DOHH2 (cell line): ENCODE measurements around the gene CDC37L1.

Experiments
- H3F3A ChIP-seq: fragments of 200-600 bp; sonication (generic), shearing (Covaris generic); 2 replicates; pipeline ENCODE4 v1.6.0; 2016; ENCODE audit warnings: antibody characterized with exemption, mild to moderate bottlenecking; ENCODE audit not compliant: control insufficient read depth, insufficient read depth
- H3K27ac ChIP-seq: fragments of 200-600 bp; sonication (generic); 2 replicates; pipeline ENCODE4 v1.5.1; 2014; ENCODE audit warnings: low read depth, mild to moderate bottlenecking, low read length, moderate library complexity
- H3K27me3 ChIP-seq: fragments of 200-600 bp; sonication (generic); 2 replicates; pipeline ENCODE4 v1.6.1; 2014; ENCODE audit warnings: mild to moderate bottlenecking, low read length, mixed read lengths; ENCODE audit not compliant: control insufficient read depth
- H3K36me3 ChIP-seq: fragments of 200-600 bp; sonication (generic); 2 replicates; pipeline ENCODE4 v1.6.1; 2014; ENCODE audit warnings: mild to moderate bottlenecking, low read length, moderate library complexity, mixed read lengths; ENCODE audit not compliant: control insufficient read depth
- H3K4me1 ChIP-seq: fragments of 200-600 bp; sonication (generic); 2 replicates; pipeline ENCODE4 v1.6.1; 2014; ENCODE audit warnings: mild to moderate bottlenecking, low read length, mixed read lengths; ENCODE audit not compliant: control insufficient read depth
- H3K4me2 ChIP-seq: fragments of 200-600 bp; sonication (generic); 2 replicates; pipeline ENCODE4 v1.6.0; 2014; ENCODE audit warnings: mild to moderate bottlenecking, low read length, moderate library complexity
- H3K4me3 ChIP-seq: fragments of 200-600 bp; sonication (generic); 2 replicates; pipeline ENCODE4 v1.5.1; 2014; ENCODE audit warnings: mild to moderate bottlenecking, low read length, mixed read lengths
- H3K79me2 ChIP-seq: fragments of 200-600 bp; sonication (generic); 2 replicates; pipeline ENCODE4 v1.6.1; 2014; ENCODE audit warnings: mild to moderate bottlenecking, low read length, mixed read lengths; ENCODE audit not compliant: control insufficient read depth
- H3K9me2 ChIP-seq: fragments of 200-600 bp; sonication (generic); replicated peaks from 2 replicates; pipeline ENCODE4 v1.6.1; 2014; ENCODE audit warnings: mild to moderate bottlenecking, low read length, mixed read lengths; ENCODE audit not compliant: control insufficient read depth
- H3K9me3 ChIP-seq: fragments of 200-600 bp; sonication (generic); 2 replicates; pipeline ENCODE4 v1.6.1; 2014; ENCODE audit warnings: antibody characterized with exemption, low read length, mixed read lengths; ENCODE audit not compliant: control insufficient read depth, insufficient read depth
- H4K20me1 ChIP-seq: fragments of 200-600 bp; sonication (generic); 2 replicates; pipeline ENCODE4 v1.6.0; 2014; ENCODE audit warnings: low read depth, mild to moderate bottlenecking, antibody characterized with exemption, low read length, moderate library complexity; ENCODE audit not compliant: control insufficient read depth, insufficient read depth
- CTCF ChIP-seq: fragments of 200-600 bp; sonication (generic); IDR thresholded peaks from one replicate; pipeline ENCODE4 v1.5.1; 2014; ENCODE audit warnings: antibody characterized with exemption, mild to moderate bottlenecking, low read depth, low read length; ENCODE audit not compliant: poor library complexity, severe bottlenecking
- EZH2phosphoT487 ChIP-seq: fragments of 200-600 bp; sonication (generic); IDR thresholded peaks from 2 replicates; pipeline ENCODE4 v1.6.1; 2017; ENCODE audit warnings: borderline replicate concordance, mild to moderate bottlenecking, antibody characterized with exemption, low read length, moderate library complexity, mixed read lengths

Gene CDC37L1

GRCh38 chr9:4716163-4716562 is 36.8 kb downstream of the CDC37L1 start:
- Histone ChIP-seq H3K27me3 (no peaks in the 10 kb centered on the region), H3K36me3 (peaks cover 92% of the 10 kb centered on the region), H3K4me3 (no peak overlapping the region), H3K4me1 (no peaks in the 10 kb centered on the region), H3K9me3 (no peaks in the 10 kb centered on the region), H4K20me1 (no peaks in the 10 kb centered on the region; the same call in 1 of the 2 replicates), H3F3A (0 out of 2 replicates have a peak, but pooled peaks cover 8% of the 10 kb centered on the region), H3K4me2 (no peak overlapping the region), H3K79me2 (no peaks in the 10 kb centered on the region), H3K9me2 (no peaks in the 10 kb centered on the region), H3K27ac (no peak overlapping the region)
- TF ChIP-seq CTCF, result no peak
- no peak for TF ChIP-seq EZH2phosphoT487

DNA sequence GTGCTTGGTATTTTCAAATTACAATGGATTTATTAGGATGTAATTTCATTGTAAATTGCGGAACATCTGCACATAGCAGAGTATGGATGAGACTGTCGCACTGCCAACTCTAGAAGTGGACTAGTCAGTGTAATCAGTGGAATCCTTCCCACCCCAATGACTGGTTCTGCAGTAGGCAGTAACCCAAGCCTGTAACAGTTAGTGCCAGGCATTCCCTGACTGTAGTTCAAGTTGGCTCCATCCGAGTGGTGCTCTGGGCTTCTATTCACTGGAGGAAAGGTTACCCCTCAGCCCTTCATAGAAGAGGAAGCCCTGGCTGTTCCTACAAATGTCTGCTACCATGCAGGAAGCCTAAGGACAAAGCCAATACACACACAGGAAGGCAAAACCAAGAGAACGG is 38.4 kb downstream of the CDC37L1 start:
- 0 out of 2 replicates have a peak, but pooled peaks cover 8% of the 10 kb centered on the region for H3F3A ChIP-seq
- no peak overlapping the region for H3K4me2 ChIP-seq
- no peaks in the 10 kb centered on the region for H3K4me1 ChIP-seq
- H3K9me2 ChIP-seq, result no peaks in the 10 kb centered on the region
- no peaks in the 10 kb centered on the region for H4K20me1 ChIP-seq
- peaks cover 89% of the 10 kb centered on the region for H3K36me3 ChIP-seq
- no peaks in the 10 kb centered on the region for H3K9me3 ChIP-seq
- no peaks in the 10 kb centered on the region for H3K27me3 ChIP-seq
- H3K79me2 ChIP-seq, result peaks cover 9% of the 10 kb centered on the region; the same call in 1 of the 2 replicates
- no peak for TF ChIP-seq EZH2phosphoT487
- TF ChIP-seq CTCF, result no peak
- H3K4me3 ChIP-seq, result no peak overlapping the region
- no peak overlapping the region for H3K27ac ChIP-seq

DNA sequence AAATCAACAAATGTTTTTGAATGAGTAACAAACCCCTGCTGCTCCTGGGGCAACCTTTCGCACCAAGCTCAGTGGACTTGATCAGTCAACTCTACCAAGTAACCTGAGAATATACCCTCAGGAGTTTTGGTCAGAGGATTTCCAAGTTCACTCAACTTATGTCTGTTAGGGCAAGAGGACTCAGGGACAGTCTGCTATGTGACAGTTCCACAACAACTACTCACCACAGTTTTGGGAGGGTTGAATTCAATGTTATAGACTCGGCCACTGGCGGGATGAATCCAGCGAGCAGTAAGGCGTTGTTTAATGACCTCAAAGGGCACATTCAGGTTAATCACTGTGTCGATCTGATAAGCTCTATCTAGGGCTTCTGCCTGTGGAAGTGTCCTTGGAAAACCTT is 39.5 kb downstream of the CDC37L1 start:
- Histone ChIP-seq H3K27me3 (no peaks in the 10 kb centered on the region), H3K9me3 (no peaks in the 10 kb centered on the region), H3F3A (0 out of 2 replicates have a peak, but pooled peaks cover 5% of the 10 kb centered on the region), H4K20me1 (no peaks in the 10 kb centered on the region), H3K4me3 (no peak overlapping the region), H3K9me2 (no peaks in the 10 kb centered on the region), H3K4me2 (no peak overlapping the region), H3K4me1 (no peaks in the 10 kb centered on the region), H3K79me2 (peaks cover 13% of the 10 kb centered on the region), H3K27ac (no peak overlapping the region), H3K36me3 (peaks cover 80% of the 10 kb centered on the region)
- no peak for TF ChIP-seq CTCF
- no peak for TF ChIP-seq EZH2phosphoT487

DNA sequence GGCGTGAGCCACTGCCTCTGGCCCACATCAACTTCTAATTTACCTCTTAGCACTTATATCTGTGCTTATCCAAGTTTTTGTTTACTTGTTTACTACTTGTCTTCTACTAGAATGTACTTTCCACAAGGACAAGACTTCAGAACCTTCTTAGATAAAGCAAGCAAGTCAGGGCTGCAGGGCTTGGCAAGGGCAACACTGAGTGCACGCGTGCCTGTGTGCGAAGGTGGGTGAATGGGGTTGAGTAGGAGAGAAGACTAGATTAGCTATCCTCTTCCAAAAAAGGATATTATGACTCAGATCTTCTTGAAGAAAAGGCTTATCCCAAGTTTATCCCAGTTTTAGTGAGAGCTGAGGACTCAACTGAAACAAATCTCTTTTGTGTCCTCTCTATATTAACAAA is 42.4 kb downstream of the CDC37L1 start:
- Histone ChIP-seq H3K4me3 (no peak overlapping the region), H3K36me3 (peaks cover 69% of the 10 kb centered on the region)

More for the DNA sequence above, 42.4 kb downstream of the CDC37L1 start:
- Histone ChIP-seq H3K27ac (no peak overlapping the region), H3K4me2 (no peak overlapping the region), H3K27me3 (no peaks in the 10 kb centered on the region), H4K20me1 (no peaks in the 10 kb centered on the region), H3K9me2 (no peaks in the 10 kb centered on the region), H3K4me1 (no peaks in the 10 kb centered on the region), H3K9me3 (no peaks in the 10 kb centered on the region), H3F3A (no peaks in the 10 kb centered on the region), H3K79me2 (peaks cover 41% of the 10 kb centered on the region)
- TF ChIP-seq CTCF (no peak), EZH2phosphoT487 (no peak)
